Ammon's horn (tissue), 1 donor: ENCODE measurements around the gene SLC35G3.
"Not testable (repeated sequence)": the region's sequence is repeated elsewhere in the genome, so short reads cannot be mapped to it uniquely, and the experiment has no call there.

ENCODE experiments used
- DNase-seq: peaks from one replicate; pipeline ENCODE4 v3.0.0-alpha.2; 2016; ENCODE audit warnings: low spot score

SLC35G3 gene

DNA sequence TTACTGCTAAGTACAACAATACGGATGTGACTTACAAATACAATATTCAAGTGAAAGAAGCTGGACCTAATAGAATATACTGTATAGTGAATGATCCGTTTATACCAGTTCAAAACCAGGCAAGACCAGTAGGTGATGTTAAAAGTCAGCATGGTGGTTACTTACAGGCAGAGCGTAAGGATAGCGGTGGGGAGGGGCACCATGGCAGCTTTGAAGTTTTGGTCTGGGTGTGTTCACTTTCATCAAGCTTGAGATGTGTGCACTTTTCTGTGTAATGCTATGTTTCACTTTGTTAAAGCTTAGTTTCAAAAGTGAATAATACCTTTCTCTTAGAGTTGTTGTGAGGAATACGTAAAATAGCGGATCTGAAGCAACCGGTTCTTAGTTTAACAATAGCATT, 16.5 kb upstream of the SLC35G3 start:
- DNase-seq = no peak

DNA sequence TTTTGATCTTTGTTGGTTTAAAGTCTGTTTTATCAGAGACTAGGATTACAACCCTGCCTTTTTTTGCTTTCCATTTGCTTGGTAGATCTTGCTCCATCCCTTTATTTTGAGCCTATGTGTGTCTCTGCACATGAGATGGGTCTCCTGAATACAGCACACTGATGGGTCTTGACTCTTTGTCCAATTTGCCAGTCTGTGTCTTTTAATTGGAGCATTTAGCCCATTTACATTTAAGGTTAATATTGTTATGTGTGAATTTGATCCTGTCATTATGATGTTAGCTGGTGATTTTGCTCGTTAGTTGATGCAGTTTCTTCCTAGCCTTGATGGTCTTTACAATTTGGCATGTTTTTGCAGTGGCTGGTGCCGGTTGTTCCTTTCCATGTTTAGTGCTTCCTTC, 8.4 kb upstream of the SLC35G3 start:
- DNase-seq = not testable (repeated sequence)

DNA sequence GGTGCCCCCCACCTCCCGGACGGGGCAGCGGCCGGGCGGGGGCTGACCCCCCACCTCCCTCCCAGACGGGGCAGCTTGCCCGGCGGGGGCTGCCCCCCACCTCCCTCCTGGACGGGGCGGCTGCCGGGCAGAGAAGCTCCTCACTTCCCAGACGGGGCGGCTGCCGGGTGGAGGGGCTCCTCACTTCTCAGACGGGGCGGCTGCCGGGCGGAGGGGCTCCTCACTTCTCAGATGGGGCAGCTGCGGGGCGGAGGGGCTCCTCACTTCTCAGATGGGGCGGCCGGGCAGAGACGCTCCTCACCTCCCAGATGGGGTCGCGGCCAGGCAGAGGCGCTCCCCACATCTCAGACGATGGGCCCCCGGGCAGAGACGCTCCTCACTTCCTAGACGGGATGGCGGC, 869 bp upstream of the SLC35G3 start:
- DNase-seq = not testable (repeated sequence)

DNA sequence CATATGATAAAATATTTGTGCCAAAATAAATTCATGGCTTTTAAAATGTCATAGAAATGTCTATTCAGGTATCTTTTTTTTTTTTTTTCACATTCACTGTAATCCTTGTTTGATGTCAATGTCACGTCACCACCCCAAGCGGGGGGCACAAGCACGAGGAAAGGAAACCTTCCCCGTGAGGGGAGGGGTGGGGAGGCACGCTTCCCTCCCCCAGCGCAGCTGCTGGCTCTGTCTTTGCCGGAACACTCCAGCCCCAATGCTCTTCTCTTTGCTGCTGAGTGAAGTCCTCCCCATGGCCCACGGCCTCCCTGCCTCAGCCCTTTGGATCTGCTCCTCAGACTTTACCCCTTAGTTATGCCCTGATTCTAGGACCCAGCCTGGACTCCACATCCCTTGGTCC, 1.5 kb downstream of the SLC35G3 start:
- no peak for DNase-seq

DNA sequence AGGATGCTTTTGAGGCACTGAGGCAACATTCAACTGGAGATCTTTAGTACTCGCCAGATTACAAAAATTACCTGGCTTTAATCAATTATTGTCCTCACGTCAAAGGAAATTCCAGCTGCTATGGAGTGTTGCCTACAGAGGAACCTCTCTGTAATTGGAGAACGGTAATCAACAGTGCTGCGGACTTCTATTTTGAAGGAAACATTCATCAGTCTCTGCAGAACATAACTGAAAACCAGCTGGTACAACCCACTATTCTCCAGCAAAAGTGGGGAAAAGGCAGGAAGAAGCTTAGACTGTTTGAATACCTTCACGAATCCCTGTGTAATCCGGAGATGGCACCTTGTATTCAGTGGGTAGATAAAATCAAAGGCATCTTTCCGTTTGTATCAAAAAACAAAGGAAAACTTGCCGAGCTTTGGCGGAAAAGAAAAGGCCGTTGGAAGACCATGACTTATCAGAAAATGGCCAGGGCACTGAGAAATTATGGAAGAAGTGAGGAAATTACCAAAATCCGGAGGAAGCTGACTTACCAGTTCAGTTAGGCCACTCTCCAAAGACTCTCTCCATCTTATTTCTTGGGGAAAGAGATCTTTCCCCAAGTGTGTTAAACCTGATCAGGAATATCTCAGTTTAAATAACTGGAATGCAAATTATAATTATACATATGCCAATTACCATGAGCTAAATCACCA, 3.0 kb downstream of the SLC35G3 start:
- no peak for DNase-seq

DNA sequence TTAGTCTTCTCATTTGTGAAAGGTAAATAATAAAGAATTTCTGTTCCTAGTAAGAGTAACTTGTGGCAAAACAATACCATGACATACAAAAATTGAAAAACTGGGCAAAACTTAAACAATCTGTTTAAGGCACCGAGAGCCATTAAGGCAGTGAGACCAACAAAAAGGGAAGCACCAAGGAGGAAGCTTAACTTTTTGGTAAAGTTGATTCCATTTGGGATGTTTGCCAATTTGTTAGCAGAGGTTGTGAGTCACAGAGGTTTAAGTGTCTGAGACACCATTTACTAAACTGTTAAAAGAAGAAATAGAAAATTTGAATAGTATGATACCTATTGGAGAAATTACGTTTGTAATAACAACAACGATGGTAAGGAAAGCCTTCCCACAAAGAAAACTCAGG, 4.9 kb downstream of the SLC35G3 start:
- DNase-seq = peak; percentile 33

DNA sequence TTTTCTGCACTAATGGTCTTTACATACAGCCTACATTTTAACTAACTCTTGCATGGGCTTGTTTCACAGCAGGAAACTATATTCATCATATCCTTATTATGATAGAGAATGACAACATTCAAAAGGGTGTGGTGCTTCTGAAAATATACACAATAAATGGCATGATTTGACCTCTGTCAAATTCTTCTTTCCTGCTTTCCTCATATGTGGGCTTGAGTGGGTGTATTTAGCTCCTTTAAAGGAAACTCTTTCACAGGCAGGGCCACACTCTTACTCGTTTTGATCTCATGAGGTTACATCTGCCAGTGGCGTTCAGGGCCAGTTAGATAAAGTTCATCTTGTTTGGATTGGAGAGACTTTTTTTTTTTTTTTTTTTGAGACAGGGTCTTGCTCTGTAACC, 6.1 kb downstream of the SLC35G3 start:
- DNase-seq = no peak

DNA sequence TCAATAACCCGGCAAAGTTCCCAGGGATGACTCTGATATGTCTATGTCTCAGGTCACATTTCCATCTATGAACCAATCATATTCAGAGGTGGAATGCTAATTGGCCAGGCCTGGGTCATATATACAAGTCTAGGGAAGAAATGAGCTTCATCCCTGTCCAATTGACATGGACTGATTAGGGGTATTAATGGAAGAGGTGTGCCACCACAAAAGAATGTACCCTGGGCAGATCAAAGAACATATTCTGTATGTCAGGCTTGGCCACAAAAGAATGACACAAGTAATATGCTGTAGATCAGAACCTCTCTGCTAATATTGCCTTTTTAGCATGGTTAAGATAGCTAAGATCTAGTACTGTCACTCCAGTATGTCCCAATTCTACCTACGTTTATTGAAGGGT, 6.7 kb downstream of the SLC35G3 start:
- DNase-seq = no peak

DNA sequence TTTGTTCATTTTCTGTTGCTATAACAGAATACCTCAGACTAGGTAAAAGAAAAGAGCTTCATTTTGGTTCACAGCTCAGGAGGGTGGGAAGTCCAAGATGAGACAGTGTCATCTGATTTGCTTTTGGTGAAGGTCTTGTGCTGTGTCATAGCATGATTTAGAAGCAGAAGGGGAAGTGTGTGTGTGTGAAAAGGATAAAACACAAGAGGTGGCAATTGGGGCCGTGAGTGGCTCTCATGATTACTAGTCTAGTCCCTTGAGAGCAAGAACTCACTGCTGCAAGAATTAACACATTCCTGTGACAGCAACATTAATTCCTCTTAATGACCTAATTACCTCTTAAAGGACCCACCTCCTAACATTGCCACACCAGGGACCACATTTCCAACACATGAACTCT, 8.3 kb downstream of the SLC35G3 start:
- DNase-seq = no peak

DNA sequence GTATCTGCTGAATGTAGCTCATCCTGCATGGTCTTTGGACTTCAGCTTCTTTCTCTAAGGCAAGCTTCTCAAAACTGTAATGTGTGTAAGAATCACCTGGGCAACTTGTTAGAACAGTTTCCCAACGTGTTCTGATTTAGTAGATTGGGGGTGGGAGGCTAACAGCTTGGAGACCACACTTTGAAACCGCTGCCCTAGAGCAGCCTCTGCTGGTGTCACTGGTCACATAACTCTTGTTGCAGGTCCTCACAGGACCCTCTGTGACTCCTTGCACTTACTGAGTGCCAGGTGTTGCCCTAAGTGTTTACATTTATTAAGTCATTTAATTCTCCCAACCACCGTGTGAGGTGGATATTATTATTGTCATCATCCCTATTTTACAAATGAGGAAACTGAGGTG, 9.9 kb downstream of the SLC35G3 start:
- DNase-seq = no peak

DNA sequence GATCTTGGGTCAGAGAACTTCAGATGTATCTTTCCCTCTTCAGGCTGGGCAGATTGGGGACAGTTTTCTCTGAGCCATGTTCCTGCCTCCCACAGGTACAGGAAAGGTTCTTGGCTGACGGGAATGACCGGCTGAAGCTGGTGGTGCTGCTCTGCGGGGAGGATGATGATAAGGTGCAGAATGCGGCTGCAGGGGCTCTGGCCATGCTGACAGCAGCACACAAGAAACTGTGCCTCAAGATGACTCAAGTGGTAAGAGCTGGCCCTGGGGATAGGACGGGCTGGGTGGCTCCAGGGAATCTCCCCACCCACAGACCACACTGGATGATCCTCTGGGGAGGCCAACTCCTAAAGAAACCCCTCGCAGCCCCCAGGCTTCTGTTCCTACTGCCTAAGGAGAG, 10.9 kb downstream of the SLC35G3 start:
- DNase-seq = no peak

DNA sequence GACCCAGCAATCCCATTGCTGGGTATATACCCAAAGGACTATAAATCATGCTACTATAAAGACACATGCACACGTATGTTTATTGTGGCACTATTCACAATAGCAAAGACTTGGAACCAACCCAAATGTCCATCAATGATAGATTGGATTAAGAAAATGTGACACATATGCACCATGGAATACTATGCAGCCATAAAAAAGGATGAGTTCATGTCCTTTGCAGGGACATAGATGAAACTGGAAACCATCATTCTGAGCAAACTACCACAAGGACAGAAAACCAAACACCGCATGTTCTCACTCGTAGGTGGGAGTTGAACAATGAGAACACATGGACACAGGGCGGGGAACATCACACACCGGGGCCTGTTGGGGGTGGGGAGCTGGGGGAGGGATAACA, 14.8 kb downstream of the SLC35G3 start:
- not testable (repeated sequence) for DNase-seq

DNA sequence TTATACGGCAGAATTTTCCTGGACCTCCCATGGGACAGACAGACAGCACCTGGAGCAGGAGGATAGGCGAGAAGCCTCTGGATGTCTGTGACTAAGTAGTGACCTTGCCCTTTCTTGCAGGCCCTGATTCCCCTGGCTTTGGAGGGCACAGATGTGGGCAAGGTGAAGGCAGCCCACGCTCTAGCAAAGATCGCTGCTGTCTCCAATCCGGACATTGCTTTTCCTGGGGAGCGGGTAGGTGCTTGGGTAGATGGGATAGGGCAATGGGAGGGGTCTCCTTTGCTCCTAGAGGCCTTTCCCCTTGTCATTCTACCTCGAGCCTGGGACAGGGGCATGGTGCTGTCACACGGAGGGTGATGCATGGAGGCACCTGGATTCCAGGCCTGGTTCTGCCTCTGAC, 17.3 kb downstream of the SLC35G3 start:
- no peak for DNase-seq

DNA sequence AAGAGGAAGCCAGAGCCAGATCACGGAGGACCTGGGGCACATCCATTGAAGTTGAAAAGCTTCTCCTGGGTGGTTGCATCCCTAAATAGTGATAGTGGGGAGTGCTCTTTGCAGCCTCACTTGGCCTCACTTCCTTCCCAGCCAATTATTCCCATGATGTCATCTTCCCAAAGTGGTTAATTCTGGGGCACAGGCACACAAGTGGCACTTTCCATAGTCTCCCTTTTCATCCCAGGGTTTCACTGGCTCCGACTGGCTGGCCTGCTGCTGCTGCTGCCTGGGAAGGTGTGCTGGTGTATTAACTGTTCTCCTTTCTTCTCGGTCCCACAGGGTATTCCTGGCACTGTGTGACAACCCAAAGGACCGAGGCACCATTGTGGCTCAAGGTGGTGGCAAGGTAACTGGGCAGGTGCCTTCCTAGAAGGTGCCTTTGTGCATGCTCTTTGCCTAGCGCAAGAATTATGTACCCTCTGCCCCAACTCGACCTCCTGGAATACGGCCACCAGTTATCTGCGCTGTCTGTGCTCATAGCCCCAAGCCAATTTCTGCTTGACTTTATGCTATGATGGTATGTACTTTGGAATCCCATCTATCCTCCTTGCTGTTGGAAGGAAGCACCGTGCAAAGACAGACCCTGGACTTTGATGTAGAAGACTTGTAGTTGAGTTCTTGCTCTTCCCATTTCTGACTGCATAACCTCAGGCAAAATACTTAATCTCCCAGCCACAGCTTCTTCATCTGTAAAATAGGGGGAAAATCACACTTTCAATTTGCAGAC, 18.4 kb downstream of the SLC35G3 start:
- DNase-seq = no peak

DNA sequence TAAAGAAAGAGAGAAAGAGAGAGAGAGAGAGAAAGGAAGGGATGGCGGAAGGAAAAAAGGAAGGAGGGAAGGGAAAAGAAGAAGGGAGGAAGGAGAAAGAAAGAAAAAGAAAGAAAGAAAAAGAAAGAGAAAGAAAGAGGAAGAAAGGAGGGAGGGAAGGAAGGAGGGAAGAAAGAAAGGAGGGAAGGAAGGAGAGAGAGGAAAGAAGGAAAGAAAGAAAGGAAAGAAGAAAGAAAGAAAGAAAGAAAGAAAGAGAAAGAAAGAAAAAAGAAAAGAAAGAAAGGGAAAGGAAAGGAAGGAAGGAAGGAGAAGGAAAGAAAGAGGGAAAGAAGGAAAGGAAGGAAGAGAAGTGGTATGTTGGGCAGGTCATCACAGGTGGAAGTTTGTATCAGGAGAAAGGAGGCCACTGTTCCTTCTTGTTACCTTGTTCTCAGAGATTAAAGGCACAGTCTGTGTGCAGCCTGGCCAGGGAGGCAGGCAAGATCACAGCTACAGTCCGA, 19.3 kb downstream of the SLC35G3 start:
- DNase-seq = no peak

DNA sequence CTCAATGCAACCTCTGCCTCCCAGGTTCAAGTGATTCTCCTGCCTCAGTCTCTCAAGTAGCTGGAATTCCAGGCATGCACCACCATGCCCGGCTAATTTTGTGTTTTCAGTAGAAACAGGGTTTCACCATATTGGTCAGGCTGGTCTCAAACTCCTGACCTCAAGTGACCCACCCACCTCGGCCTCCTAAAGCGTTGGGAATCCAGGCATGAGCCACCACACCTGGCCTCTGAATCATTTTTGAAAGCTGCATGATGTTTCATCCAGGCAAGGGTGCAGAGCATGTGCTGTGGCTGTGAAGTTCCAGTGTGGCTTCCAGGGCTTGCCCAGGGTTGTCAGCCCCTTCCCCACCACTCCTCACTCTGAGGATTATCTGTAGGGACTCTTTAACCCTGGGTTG, 21.9 kb downstream of the SLC35G3 start:
- DNase-seq = not testable (repeated sequence)

DNA sequence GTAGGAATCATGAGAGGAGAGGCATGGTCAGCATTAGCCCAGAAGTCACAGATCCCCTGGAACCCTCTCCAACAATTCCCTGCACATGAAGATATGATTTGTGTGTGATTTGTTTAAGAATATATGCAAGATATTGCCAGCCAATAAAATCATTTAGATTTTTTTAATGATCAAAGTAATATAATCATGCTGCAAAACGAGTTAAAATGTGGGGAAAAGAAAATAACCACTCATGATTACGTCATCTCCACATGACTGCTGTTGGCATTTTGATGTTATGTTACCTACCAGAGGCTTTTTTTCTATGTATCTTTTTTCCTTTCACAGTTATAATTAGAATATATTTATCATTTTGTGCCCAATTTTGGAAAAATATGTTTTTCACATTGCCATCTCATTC, 22.4 kb downstream of the SLC35G3 start:
- DNase-seq = no peak

DNA sequence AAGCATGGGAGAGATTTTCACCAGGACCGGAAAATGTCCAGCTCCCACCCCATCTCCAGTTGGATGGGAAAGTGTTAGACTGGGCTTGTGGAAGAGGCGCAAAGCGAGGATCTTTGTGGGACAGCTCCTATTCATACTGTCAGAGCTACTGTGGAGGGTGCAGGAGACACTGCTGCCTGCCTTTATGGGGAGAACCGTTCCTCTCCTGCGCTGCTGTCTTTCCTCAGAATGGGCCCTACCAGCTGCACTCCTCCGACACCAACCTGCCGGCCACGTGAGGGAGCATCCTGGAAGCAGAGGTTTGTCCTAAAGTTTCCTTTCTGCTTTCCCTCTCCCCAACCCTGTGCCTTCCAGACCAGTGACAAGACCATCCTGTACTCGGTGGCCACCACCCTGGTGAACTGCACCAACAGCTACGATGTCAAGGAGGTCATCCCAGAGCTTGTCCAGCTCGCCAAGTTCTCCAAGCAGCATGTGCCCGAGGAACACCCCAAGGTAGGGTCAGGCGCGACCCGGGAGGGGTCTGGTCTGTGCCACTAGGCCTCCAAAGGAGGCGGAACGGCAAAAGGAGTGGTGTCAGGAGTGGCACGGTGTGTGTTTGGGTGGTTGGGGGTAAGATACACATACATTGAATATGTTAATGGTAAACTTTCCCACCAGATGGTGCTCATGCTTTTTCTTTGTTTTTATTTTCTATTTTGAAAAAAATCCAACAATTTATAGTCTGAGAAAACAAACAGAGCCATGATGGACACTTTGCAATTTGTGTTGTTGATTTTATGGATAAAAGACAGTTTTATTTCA, 23.0 kb downstream of the SLC35G3 start:
- no peak for DNase-seq

DNA sequence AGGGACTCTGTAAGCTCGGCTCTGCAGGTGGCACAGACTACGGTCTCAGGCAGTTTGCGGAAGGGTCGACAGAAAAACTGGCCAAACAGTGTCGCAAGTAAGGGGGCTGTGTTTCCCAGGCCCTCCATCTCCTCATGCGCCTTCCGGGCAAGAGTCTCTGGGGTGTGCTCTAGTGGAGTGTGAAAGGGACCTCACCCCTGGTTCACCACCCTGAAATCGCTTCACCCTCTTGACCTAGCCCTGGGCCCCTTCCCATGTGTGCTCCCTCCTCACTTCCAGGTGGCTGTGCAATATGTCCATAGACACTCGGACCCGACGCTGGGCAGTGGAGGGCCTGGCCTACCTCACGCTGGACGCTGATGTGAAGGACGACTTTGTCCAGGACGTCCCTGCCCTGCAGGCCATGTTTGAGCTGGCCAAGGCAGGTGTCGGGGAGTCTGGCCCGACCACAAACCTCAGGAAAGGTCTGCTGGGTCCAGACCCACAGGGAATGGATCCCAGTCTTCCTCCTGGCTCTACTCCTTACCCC, 24.3 kb downstream of the SLC35G3 start:
- no peak for DNase-seq

DNA sequence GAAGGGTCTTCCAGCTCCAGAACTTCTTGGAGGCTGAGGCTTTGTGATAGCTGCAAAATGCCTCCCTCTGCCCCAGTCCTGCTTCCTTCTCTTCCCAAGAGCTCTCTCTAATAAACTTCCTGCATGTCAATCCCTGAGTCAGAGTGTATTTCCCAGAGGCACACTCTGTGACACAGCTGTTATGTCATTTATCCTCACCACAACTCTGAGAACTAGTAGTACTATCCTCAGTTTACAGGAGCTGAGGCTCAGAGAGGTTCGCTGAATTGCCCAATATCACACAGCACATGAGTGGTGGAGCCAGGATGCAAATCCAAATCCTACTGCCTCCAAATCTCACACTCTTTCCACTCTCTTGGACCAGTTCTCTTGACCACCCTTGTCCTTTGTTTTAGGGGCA, 26.5 kb downstream of the SLC35G3 start:
- no peak for DNase-seq

DNA sequence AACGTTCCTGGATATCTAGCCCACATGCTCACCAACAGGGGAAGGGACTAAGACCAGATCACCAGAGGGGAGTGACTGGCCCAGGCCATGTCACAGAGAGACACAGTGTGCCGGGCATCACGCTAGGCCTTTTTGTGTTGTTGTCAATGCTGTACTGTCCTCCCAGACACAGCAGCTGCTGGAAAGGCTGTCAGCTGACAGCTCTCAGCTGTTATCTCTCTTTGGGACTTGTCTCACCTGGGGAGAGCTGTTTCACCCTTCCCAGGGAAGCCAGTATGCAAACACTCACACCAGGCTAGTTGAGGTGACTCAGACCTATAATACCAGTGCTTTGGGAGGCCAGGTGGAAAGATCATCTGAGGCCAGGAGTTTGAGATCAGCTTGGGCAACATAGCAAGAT, 27.1 kb downstream of the SLC35G3 start:
- DNase-seq = peak; percentile 68

DNA sequence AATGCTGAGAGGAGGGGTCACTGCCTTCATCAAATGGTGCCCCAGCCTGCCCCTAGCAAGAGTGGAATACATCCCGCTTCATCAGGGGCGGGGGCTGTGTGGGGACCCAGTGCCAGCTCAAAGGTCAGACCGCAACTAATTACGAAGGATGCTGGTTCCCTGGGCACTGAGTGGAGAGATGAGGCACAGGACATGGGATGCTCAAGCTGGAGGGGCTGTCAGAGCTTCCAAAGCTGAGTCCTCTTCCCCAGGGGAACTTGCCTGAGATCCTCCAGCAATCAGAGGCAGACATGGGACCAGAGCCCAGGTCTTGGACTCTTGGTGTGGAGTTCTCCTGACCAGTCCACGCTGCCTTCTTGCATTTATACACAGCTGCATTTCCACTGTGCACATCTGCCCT, 27.7 kb downstream of the SLC35G3 start:
- no peak for DNase-seq

DNA sequence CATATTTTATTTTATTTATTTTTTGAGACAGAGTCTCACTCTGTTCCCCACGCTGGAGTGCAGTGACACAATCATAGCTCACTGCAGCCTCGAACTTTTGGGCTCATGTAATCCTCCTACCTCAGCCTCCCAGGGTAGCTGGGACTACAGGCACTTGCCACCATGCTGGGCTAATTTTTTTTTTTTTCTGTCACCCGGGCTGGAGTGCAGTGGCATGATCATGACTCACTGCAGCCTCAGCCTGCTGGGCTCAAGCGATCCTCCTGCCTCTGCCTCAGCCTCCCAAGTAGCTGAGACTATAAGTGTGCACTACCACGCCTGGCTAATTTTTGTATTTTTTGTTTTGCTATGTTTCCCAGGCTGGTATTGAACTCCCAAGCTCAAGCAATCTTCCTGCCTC, 29.5 kb downstream of the SLC35G3 start:
- DNase-seq = no peak
